Mesenchymal stem cell (in vitro differentiated cells and primary cell): ENCODE data around the gene SNAP25.

ENCODE experiments used
- DNase-seq: peaks from one replicate; pipeline ENCODE4 v3.0.0-alpha.2; 2013
- H2AFZ ChIP-seq: one replicate; pipeline ENCODE4 v1.6.1; 2013; ENCODE audit warnings: low read depth, mild to moderate bottlenecking, control low read depth, inconsistent platforms, low read length, moderate library complexity
- H2AK5ac ChIP-seq: 2 replicates; pipeline ENCODE4 v1.6.1; 2013; ENCODE audit warnings: low read length, moderate library complexity, mild to moderate bottlenecking, inconsistent platforms; ENCODE audit not compliant: severe bottlenecking
- H2BK120ac ChIP-seq: one replicate; pipeline ENCODE4 v1.6.1; 2013; ENCODE audit warnings: low read depth, mild to moderate bottlenecking, inconsistent platforms, low read length, moderate library complexity
- H2BK12ac ChIP-seq, 2 experiments: one replicate each; pipeline ENCODE4 v1.6.1; 2013; ENCODE audit warnings: inconsistent platforms in 2 of 2, low read length in 2 of 2, mild to moderate bottlenecking in 2 of 2, moderate library complexity in 2 of 2, control low read depth in 1 of 2
- H2BK15ac ChIP-seq: one replicate; pipeline ENCODE4 v1.6.1; 2013; ENCODE audit warnings: mild to moderate bottlenecking, low read depth, inconsistent platforms; ENCODE audit not compliant: poor library complexity, severe bottlenecking
- H2BK5ac ChIP-seq: 2 replicates; pipeline ENCODE4 v1.6.1; 2013; ENCODE audit warnings: low read depth, mild to moderate bottlenecking, low read length, control low read depth, inconsistent platforms; ENCODE audit not compliant: poor library complexity, severe bottlenecking
- H3K14ac ChIP-seq, 2 experiments: one replicate each; pipeline ENCODE4 v1.6.1; 2013; ENCODE audit warnings: inconsistent platforms in 2 of 2, low read length in 2 of 2, control low read depth in 1 of 2, mild to moderate bottlenecking in 1 of 2, moderate library complexity in 1 of 2
- H3K18ac ChIP-seq, 2 experiments: one replicate each; pipeline ENCODE4 v1.6.1; 2013; ENCODE audit warnings: inconsistent platforms in 2 of 2, low read length in 2 of 2, control low read depth in 1 of 2, low read depth in 1 of 2, mild to moderate bottlenecking in 1 of 2
- H3K23ac ChIP-seq, 2 experiments: one replicate each; pipeline ENCODE4 v1.6.1; 2013; ENCODE audit warnings: inconsistent platforms in 2 of 2, low read length in 2 of 2, mild to moderate bottlenecking in 2 of 2, moderate library complexity in 2 of 2, control low read depth in 1 of 2
- H3K27ac ChIP-seq: 2 replicates; pipeline ENCODE4 v1.5.1; 2013; ENCODE audit warnings: mild to moderate bottlenecking, moderate library complexity, low read length, control low read depth, inconsistent platforms; ENCODE audit not compliant: poor library complexity, severe bottlenecking
- H3K27me3 ChIP-seq, 2 experiments: 2 replicates each; pipeline versions ENCODE4 v1.6.1 to v1.7.0; 2013; ENCODE audit warnings: low read length in 2 of 2, mild to moderate bottlenecking in 2 of 2, moderate library complexity in 2 of 2, control low read depth in 1 of 2, inconsistent platforms in 1 of 2; ENCODE audit not compliant: control insufficient read depth in 1 of 2, insufficient read depth in 1 of 2
- H3K36me3 ChIP-seq, 2 experiments: 2 replicates each; pipeline versions ENCODE4 v1.6.1 to v1.7.0; 2013; ENCODE audit warnings: low read length in 2 of 2, control low read depth in 1 of 2, inconsistent platforms in 1 of 2, low read depth in 1 of 2, mild to moderate bottlenecking in 1 of 2; ENCODE audit not compliant: insufficient read depth in 2 of 2, control insufficient read depth in 1 of 2
- H3K4ac ChIP-seq, 2 experiments: one replicate each; pipeline ENCODE4 v1.6.1; 2013; ENCODE audit warnings: inconsistent platforms in 2 of 2, low read length in 2 of 2, mild to moderate bottlenecking in 2 of 2, moderate library complexity in 2 of 2, control low read depth in 1 of 2, low read depth in 1 of 2
- H3K4me1 ChIP-seq: 2 replicates; pipeline ENCODE4 v1.6.1; 2013; ENCODE audit warnings: low read depth, low read length, control low read depth; ENCODE audit not compliant: control insufficient read depth, insufficient read depth
- H3K4me2 ChIP-seq: 2 replicates; pipeline ENCODE4 v1.6.1; 2013; ENCODE audit warnings: low read length, mild to moderate bottlenecking, inconsistent platforms; ENCODE audit not compliant: poor library complexity, severe bottlenecking
- H3K4me3 ChIP-seq, 2 experiments: 2 replicates each; pipeline versions ENCODE4 v1.5.1 to v1.7.0; 2013; ENCODE audit warnings: low read length in 2 of 2, mild to moderate bottlenecking in 2 of 2, control low read depth in 1 of 2, low read depth in 1 of 2; ENCODE audit not compliant: insufficient read depth in 1 of 2
- H3K79me1 ChIP-seq: replicated peaks from 2 replicates; pipeline ENCODE4 v1.6.1; 2013; ENCODE audit warnings: mild to moderate bottlenecking, control low read depth, low read length, inconsistent platforms; ENCODE audit not compliant: poor library complexity, severe bottlenecking
- H3K9ac ChIP-seq: 2 replicates; pipeline ENCODE4 v1.7.0; 2013; ENCODE audit warnings: mild to moderate bottlenecking, low read length, moderate library complexity
- H3K9me3 ChIP-seq: 2 replicates; pipeline ENCODE4 v1.7.0; 2013; ENCODE audit warnings: mild to moderate bottlenecking, low read length; ENCODE audit not compliant: control insufficient read depth
- H4K8ac ChIP-seq: one replicate; pipeline ENCODE4 v1.6.1; 2013; ENCODE audit warnings: inconsistent platforms, mild to moderate bottlenecking, low read length, moderate library complexity
- H4K91ac ChIP-seq: one replicate; pipeline ENCODE4 v1.6.1; 2013; ENCODE audit warnings: mild to moderate bottlenecking, low read length, inconsistent platforms
- WGBS: methylation state at CpG from one replicate; pipeline ENCODE4 v1.1.7; 2013; ENCODE audit warnings: mixed read lengths; 5-methylcytosine and 5-hydroxymethylcytosine counted together

SNAP25 gene

DNA sequence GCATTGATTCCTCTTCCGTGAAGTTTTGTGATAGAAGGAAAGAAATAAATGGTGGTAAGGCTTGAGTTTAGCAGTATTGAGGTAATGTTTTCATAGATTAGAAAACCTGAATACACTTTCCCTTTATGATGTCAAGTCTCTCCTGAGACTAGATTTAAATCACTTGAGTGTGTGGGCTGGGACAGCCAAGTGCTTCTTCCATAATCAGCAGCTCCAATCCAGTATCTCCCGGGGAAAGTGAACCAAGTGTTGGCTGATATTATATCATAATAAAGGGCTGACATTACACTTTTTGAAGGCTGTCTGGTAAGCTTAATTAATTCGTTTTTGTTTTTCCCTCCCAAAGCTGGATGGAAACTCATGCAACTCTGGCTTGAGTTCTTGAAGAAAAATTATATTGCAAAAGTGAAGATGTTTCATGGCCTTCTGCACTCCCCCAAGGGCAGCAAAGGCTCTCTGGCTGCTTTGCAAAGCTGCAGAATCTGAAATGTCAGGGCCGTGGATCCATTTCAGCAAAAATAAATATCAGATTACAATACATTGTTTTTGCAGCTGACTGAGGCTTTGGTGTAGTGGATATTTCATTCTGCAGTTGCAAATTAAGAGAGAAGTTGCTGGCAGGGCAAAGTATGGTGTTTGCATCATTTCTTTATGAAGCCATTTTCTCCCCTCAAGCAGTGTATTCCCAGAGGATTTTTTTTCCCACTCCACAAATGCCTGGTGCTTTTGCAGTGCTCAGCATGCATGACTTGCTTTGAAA, 114.2 kb downstream of the SNAP25 start:
- no peak overlapping the region for H3K18ac ChIP-seq
- H3K14ac ChIP-seq = no peak overlapping the region
- no peak overlapping the region for H2AK5ac ChIP-seq
- 80% methylated on average over 3 of the region's 4 CpGs for WGBS
- H2BK15ac ChIP-seq = no peak overlapping the region
- H3K4ac ChIP-seq = no peak overlapping the region
- DNase-seq = no peak
- H2AFZ ChIP-seq = no peak overlapping the region
- H4K91ac ChIP-seq = no peak overlapping the region
- H3K4me3 ChIP-seq = no peak overlapping the region
- no peak overlapping the region for H3K4me2 ChIP-seq
- no peak overlapping the region for H3K23ac ChIP-seq
- no peak overlapping the region for H4K8ac ChIP-seq
- H3K79me1 ChIP-seq = no peaks in the 10 kb centered on the region
- no peaks in the 10 kb centered on the region for H3K36me3 ChIP-seq
- H2BK5ac ChIP-seq = no peak overlapping the region
- H2BK12ac ChIP-seq = no peak overlapping the region
- no peak overlapping the region for H3K27ac ChIP-seq
- no peaks in the 10 kb centered on the region for H3K27me3 ChIP-seq
- no peak overlapping the region for H3K9ac ChIP-seq
- no peaks in the 10 kb centered on the region for H3K4me1 ChIP-seq
- H2BK120ac ChIP-seq = no peak overlapping the region
- H3K9me3 ChIP-seq = no peaks in the 10 kb centered on the region

DNA sequence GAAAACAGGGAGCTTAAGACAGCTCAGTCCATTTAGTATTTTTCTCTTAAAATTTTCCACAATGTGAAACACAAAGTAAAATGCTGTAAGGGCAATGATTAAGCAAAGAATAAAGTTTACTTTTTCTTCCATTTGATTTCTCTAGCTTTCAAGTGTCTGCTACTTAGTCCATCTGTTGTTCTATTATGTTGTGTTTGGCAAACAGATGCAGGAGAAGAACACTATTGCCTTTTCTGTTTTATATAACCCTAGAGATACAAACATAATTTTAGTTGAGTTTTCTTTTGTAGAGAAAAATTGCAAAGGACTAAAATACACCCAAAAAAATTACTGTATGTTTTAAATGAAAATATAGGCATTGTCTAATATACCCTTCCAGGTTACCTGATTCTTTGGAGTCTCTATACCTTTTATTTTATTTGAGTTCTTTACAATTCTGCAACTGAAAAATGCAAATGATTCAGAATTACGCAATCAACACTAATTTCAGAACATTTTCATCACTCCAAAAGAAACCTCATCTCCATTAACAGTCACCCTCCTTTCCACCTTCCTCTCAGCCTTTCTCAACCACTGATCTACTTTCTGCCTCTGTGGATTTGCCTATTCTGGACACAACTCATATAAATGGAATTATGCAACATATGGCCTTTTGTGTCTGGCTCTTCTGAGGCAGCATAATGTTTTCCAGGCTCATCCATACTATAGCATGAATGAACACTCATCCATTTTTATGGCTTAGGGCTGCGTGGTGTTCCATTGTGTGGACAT, 118.5 kb downstream of the SNAP25 start:
- H3K9ac ChIP-seq = no peak overlapping the region
- H3K23ac ChIP-seq = no peak overlapping the region
- H2BK15ac ChIP-seq = no peak overlapping the region
- no peak overlapping the region for H3K4me3 ChIP-seq
- no peak overlapping the region for H3K18ac ChIP-seq
- H3K4ac ChIP-seq = no peak overlapping the region
- H3K36me3 ChIP-seq = no peaks in the 10 kb centered on the region
- no peak overlapping the region for H3K27ac ChIP-seq
- H3K79me1 ChIP-seq = no peaks in the 10 kb centered on the region
- no peak overlapping the region for H3K4me2 ChIP-seq
- no peaks in the 10 kb centered on the region for H3K4me1 ChIP-seq
- no peak overlapping the region for H4K91ac ChIP-seq
- no peak overlapping the region for H2BK120ac ChIP-seq
- H2AFZ ChIP-seq = no peak overlapping the region
- H2BK5ac ChIP-seq = no peak overlapping the region
- no peak overlapping the region for H4K8ac ChIP-seq
- no peak overlapping the region for H2AK5ac ChIP-seq
- WGBS = 96% methylated on average over 2 of the region's 2 CpGs
- peaks cover 4% of the 10 kb centered on the region for H3K9me3 ChIP-seq
- no peak for DNase-seq
- H2BK12ac ChIP-seq = no peak overlapping the region
- H3K14ac ChIP-seq = no peak overlapping the region
- no peaks in the 10 kb centered on the region for H3K27me3 ChIP-seq

DNA sequence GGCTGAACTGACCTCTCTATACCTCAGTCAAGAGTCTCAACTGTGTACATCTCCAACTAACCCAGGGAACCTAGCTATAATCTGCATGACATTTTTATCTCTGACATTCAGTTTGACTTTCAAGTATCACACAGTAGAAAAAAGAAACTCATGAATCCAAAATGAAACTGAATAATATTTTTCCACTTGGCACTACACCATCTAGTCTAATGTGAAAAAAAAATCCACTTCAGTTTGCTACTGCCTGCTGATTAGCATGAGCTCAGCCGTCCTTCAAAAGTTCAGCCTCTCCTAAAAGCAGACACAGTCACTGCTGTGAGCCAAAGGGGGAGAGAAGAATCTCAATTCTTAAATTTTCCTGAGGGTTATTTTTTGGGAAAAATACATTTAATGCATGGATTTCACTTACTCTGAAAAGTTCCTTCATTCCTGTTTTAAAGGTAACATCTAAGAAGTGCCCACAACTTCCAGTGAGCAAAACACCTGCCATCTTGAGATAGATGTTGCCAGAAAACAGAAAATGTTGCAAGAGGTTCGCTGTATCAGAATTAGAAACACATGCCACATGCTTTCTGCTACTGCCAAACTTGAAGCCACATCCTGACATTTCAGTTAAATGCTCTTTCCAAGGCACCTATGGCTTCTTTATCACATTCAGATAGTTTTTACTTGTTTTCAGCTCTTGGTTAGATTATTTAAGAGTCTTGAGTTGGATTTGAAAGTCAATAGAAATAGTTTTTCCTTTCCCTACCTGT, 120.0 kb downstream of the SNAP25 start:
- WGBS = 79% methylated on average over 2 of the region's 2 CpGs
- no peak overlapping the region for H2BK15ac ChIP-seq

DNA sequence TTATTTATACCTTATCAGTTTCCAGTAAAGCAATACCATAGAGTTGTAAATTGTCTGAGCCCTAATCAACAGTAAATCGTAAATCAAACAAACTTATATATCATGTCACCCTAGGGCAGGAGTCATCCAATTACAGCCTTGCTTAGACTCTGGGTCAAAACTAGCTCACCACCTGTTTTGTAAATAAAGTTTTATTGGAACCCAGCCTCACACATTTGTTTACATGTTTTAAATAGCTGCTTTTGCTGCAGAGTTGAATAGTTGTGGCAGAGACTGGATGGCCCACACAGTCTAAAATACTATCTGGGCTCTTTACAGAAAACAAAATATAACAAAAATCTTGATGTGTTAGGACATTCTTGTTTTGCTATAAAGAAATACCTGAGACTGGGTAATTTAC, 121.0 kb downstream of the SNAP25 start:
- 100% methylated on average over 1 of the region's 1 CpG for WGBS
- H3K79me1 ChIP-seq = no peaks in the 10 kb centered on the region
- no peak for DNase-seq
- no peak overlapping the region for H3K4ac ChIP-seq
- H2AK5ac ChIP-seq = no peak overlapping the region
- H3K18ac ChIP-seq = no peak overlapping the region
- H2BK15ac ChIP-seq = no peak overlapping the region
- no peak overlapping the region for H3K4me2 ChIP-seq
- no peaks in the 10 kb centered on the region for H3K4me1 ChIP-seq
- H4K91ac ChIP-seq = no peak overlapping the region
- peaks cover 4% of the 10 kb centered on the region for H3K9me3 ChIP-seq
- no peak overlapping the region for H2BK5ac ChIP-seq
- H3K14ac ChIP-seq = no peak overlapping the region
- no peaks in the 10 kb centered on the region for H3K27me3 ChIP-seq
- H2BK12ac ChIP-seq = no peak overlapping the region
- no peak overlapping the region for H4K8ac ChIP-seq
- no peak overlapping the region for H3K9ac ChIP-seq
- no peak overlapping the region for H2AFZ ChIP-seq
- no peak overlapping the region for H2BK120ac ChIP-seq
- no peak overlapping the region for H3K27ac ChIP-seq
- H3K23ac ChIP-seq = no peak overlapping the region
- H3K36me3 ChIP-seq = no peaks in the 10 kb centered on the region
- no peak overlapping the region for H3K4me3 ChIP-seq

More for the DNA sequence above, 120.0 kb downstream of the SNAP25 start:
- Histone ChIP-seq H2AFZ (no peak overlapping the region), H3K79me1 (no peaks in the 10 kb centered on the region), H4K91ac (no peak overlapping the region), H3K18ac (no peak overlapping the region), H3K14ac (no peak overlapping the region), H2BK5ac (no peak overlapping the region), H3K27me3 (no peaks in the 10 kb centered on the region), H3K4me1 (no peaks in the 10 kb centered on the region), H3K27ac (no peak overlapping the region), H3K4ac (no peak overlapping the region), H2AK5ac (no peak overlapping the region), H4K8ac (no peak overlapping the region), H3K4me2 (no peak overlapping the region), H2BK12ac (no peak overlapping the region), H2BK120ac (no peak overlapping the region), H3K36me3 (no peaks in the 10 kb centered on the region), H3K23ac (no peak overlapping the region), H3K9me3 (peaks cover 4% of the 10 kb centered on the region), H3K4me3 (no peak overlapping the region), H3K9ac (no peak overlapping the region)
- DNase-seq = no peak
